Gastrocnemius medialis (tissue), 4 donors: ENCODE data around the gene ZFYVE19. TPM values are rescaled to one million over a fixed set of nuclear protein-coding genes. Genes with fewer than 3 reads are reported as not detected.

ENCODE experiments used
- ATAC-seq, 2 donors: fragments of 150-250 bp; one replicate each; pipeline ENCODE4 v1.9.1; 2016
- DNase-seq, 2 donors: peaks; one replicate each; pipeline ENCODE4 v3.0.0-alpha.2; 2019
- H3K27ac ChIP-seq, 4 donors: fragments of 200-600 bp; sonication (generic); 1 replicate in 1 of 4; 2 replicates in 3 of 4; pipeline ENCODE4 v1.5.1; 2016 to 2018; ENCODE audit warnings: mild to moderate bottlenecking in 2 of 4, moderate library complexity in 1 of 4
- H3K27me3 ChIP-seq, 3 donors: fragments of 200-600 bp; sonication (generic) in 2 of 3; 1 replicate in 1 of 3; 2 replicates in 2 of 3; pipeline versions ENCODE4 v1.5.1 to v1.6.0; 2016 to 2019; ENCODE audit warnings: mild to moderate bottlenecking in 1 of 3, moderate library complexity in 1 of 3
- H3K36me3 ChIP-seq, 2 donors: fragments of 200-600 bp; sonication (generic) in 1 of 2; one replicate each; pipeline ENCODE4 v1.5.1; 2017 to 2018
- H3K4me1 ChIP-seq, 2 donors: fragments of 200-600 bp; sonication (generic) in 1 of 2; one replicate each; pipeline ENCODE4 v1.5.1; 2016 to 2017; ENCODE audit warnings: mild to moderate bottlenecking in 2 of 2
- H3K4me3 ChIP-seq, 4 donors: fragments of 200-600 bp; sonication (generic) in 3 of 4; 1 replicate in 1 of 4; 2 replicates in 3 of 4; pipeline ENCODE4 v1.5.1; 2016 to 2019; ENCODE audit warnings: mild to moderate bottlenecking in 2 of 4
- H3K9me3 ChIP-seq, 3 donors: fragments of 200-600 bp; sonication (generic) in 2 of 3; 1 replicate in 1 of 3; 2 replicates in 2 of 3; pipeline ENCODE4 v1.5.1; 2016 to 2019
- CTCF ChIP-seq, 5 experiments: fragments of 450-650 bp in 3 of 5; fragments of 200-600 bp in 2 of 5; sonication (generic) in 2 of 5; IDR thresholded peaks in 4 of 5; conservative IDR thresholded peaks in 1 of 5; 1 replicate in 4 of 5; 2 replicates in 1 of 5; pipeline ENCODE4 v1.5.1; 2016 to 2019; ENCODE audit warnings: antibody characterized with exemption in 5 of 5, mild to moderate bottlenecking in 3 of 5, moderate library complexity in 3 of 5
- POLR2A ChIP-seq, 2 donors: fragments of 450-650 bp; IDR thresholded peaks; one replicate each; pipeline ENCODE4 v1.6.1; 2017; ENCODE audit warnings: antibody characterized with exemption in 2 of 2, mild to moderate bottlenecking in 2 of 2, moderate library complexity in 2 of 2
- in situ Hi-C, 4 donors: fragments of 200-750 bp; cut with MboI; loops; one replicate each; pipeline versions ENCODE4 v1.15.0 to v1.8.0; 2017; ENCODE audit warnings: low sequenced_read_pairs in 4 of 4
- intact Hi-C: fragments of 100-400 bp; cut with DNase I; formaldehyde crosslinking; loops from one replicate; pipeline ENCODE4 v1.15.1; 2023; ENCODE audit warnings: low total_unique reads
- total RNA-seq, 4 donors: library from RNA; depleted of rRNA; stranded (reverse); fragments of >200 nt; gene quantifications; one replicate each; pipeline versions ENCODE4 v1.1.0 to v1.2.3, GENCODE V29; 2016

ZFYVE19 gene
- total RNA-seq, 4 donors from 2014 or later, result 11.4 to 18.9 (median 14.7) TPM

- no peak for TF ChIP-seq POLR2A (IDR thresholded peaks at IDR 0.05)
- no peak for TF ChIP-seq CTCF (IDR thresholded peaks at IDR 0.05 in 4 of 5, conservative IDR thresholded peaks at IDR 0.05 in 1 of 5)
- in situ Hi-C loops, result no loop called here
- Histone ChIP-seq H3K36me3 (peaks cover 0 to 27% of the 10 kb centered on the region in 2 donors), H3K4me1 (peaks cover 14 to 17% of the 10 kb centered on the region in 2 donors), H3K4me3 (no peak overlapping the region), H3K27ac (peak overlapping the region in 1 of 4 donors; percentile 47), H3K27me3 (no peaks in the 10 kb centered on the region), H3K9me3 (no peaks in the 10 kb centered on the region)
- no peak for ATAC-seq
- intact Hi-C loops, result loop anchor here (10.0 kb wide), 1 partner anchor 346 kb away; the partner anchor contains the start of gene INO80
- no peak for DNase-seq
Measured at GRCh38 chr15:40768521-40769273, 38.2 kb upstream of the ZFYVE19 start.

- intact Hi-C loops (loop anchor here (10.0 kb wide), 1 partner anchor 345 kb away; the partner anchor contains the start of gene INO80), in situ Hi-C loops (no loop called here)
- DNase-seq (no peak), ATAC-seq (no peak)
- Histone ChIP-seq H3K9me3 (no peaks in the 10 kb centered on the region), H3K4me1 (peaks cover 7 to 12% of the 10 kb centered on the region in 2 donors), H3K27me3 (no peaks in the 10 kb centered on the region), H3K36me3 (peaks cover 0 to 35% of the 10 kb centered on the region in 2 donors), H3K4me3 (no peak within 1 kb of the TSS), H3K27ac (peak within 1 kb of the TSS in 3 of 4 donors; percentile 22 to 47 (median 31))
- no peak for TF ChIP-seq POLR2A (IDR thresholded peaks at IDR 0.05)
- no peak for TF ChIP-seq CTCF (IDR thresholded peaks at IDR 0.05 in 4 of 5, conservative IDR thresholded peaks at IDR 0.05 in 1 of 5)
Measured at GRCh38 chr15:40769274-40770146, 37.4 kb upstream of the ZFYVE19 start, which contains the start of gene C15orf62. C15orf62 (plus strand) TSS chr15:40769980; CDS start chr15:40770496, 516 bp downstream.

GRCh38 chr15:40770147-40770721 is 36.7 kb upstream of the ZFYVE19 start:
- DNase-seq (no peak), ATAC-seq (no peak)
- no peak for TF ChIP-seq POLR2A (IDR thresholded peaks at IDR 0.05)
- intact Hi-C loops, result no loop called here
- Histone ChIP-seq H3K36me3 (peaks cover 0 to 42% of the 10 kb centered on the region in 2 donors), H3K27me3 (no peaks in the 10 kb centered on the region), H3K9me3 (no peaks in the 10 kb centered on the region), H3K4me3 (no peak overlapping the region), H3K27ac (peak overlapping the region in 3 of 4 donors; percentile 22 to 47 (median 31)), H3K4me1 (peaks cover under 1 to 6% of the 10 kb centered on the region in 2 donors)
- in situ Hi-C loops, result no loop called here

- Histone ChIP-seq H3K36me3 (peaks cover 0 to 52% of the 10 kb centered on the region in 2 donors), H3K4me1 (peaks cover 0 to under 1% of the 10 kb centered on the region in 2 donors), H3K9me3 (no peaks in the 10 kb centered on the region), H3K4me3 (no peak overlapping the region), H3K27ac (no peak overlapping the region), H3K27me3 (no peaks in the 10 kb centered on the region)
- ATAC-seq (no peak), DNase-seq (no peak)
- TF ChIP-seq POLR2A (IDR thresholded peaks at IDR 0.05) (no peak), CTCF (IDR thresholded peaks at IDR 0.05 in 4 of 5, conservative IDR thresholded peaks at IDR 0.05 in 1 of 5) (no peak)
- intact Hi-C loops (no loop called here), in situ Hi-C loops (no loop called here)
Measured at GRCh38 chr15:40771242-40771641, 35.6 kb upstream of the ZFYVE19 start.
